Astrocyte (in vitro differentiated cells and primary cell): ENCODE data around the gene SEMA6B. TPM values are rescaled to one million over a fixed set of nuclear protein-coding genes. Genes with fewer than 3 reads are reported as not detected.

Experiments
- DNase-seq: peaks from one replicate; pipeline ENCODE4 v3.0.0-alpha.2; 2010; ENCODE audit warnings: low read depth
- FAIRE-seq: peaks from 2 replicates; lab custom pipeline; 2011; peaks lifted over from hg19 to GRCh38; lab: Jason Lieb, UNC
- H2AFZ ChIP-seq: 2 replicates; pipeline ENCODE4 v1.6.0; 2012; ENCODE audit warnings: low read depth, low read length, inconsistent platforms
- H3K27ac ChIP-seq: 2 replicates; pipeline ENCODE4 v1.5.1; 2011; ENCODE audit warnings: low read depth, low read length, inconsistent platforms
- H3K27me3 ChIP-seq: 2 replicates; pipeline ENCODE4 v1.6.0; 2011; ENCODE audit warnings: low read length, inconsistent platforms; ENCODE audit not compliant: insufficient read depth
- H3K36me3 ChIP-seq: 2 replicates; pipeline ENCODE4 v1.5.1; 2011; ENCODE audit warnings: low read length, inconsistent platforms; ENCODE audit not compliant: insufficient read depth
- H3K4me1 ChIP-seq: 2 replicates; pipeline ENCODE4 v1.5.1; 2011; ENCODE audit warnings: low read length, inconsistent platforms; ENCODE audit not compliant: insufficient read depth
- H3K4me2 ChIP-seq: 2 replicates; pipeline ENCODE4 v1.6.0; 2012; ENCODE audit warnings: low read length, inconsistent platforms
- H3K4me3 ChIP-seq: 2 replicates; pipeline ENCODE4 v1.5.1; 2011; ENCODE audit warnings: low read depth, mild to moderate bottlenecking, low read length, inconsistent platforms; ENCODE audit not compliant: insufficient read depth
- H3K79me2 ChIP-seq: 2 replicates; pipeline ENCODE4 v1.6.0; 2012; ENCODE audit warnings: mild to moderate bottlenecking, low read length, inconsistent platforms; ENCODE audit not compliant: insufficient read depth
- H3K9ac ChIP-seq: 2 replicates; pipeline ENCODE4 v1.6.0; 2012; ENCODE audit warnings: mild to moderate bottlenecking, low read length, inconsistent platforms
- H3K9me3 ChIP-seq: 2 replicates; pipeline ENCODE4 v1.5.1; 2012; ENCODE audit warnings: low read depth, mild to moderate bottlenecking, low read length, inconsistent platforms; ENCODE audit not compliant: insufficient read depth
- H4K20me1 ChIP-seq: 2 replicates; pipeline ENCODE4 v1.6.0; 2012; ENCODE audit warnings: low read length, inconsistent platforms; ENCODE audit not compliant: insufficient read depth
- H3K27ac Mint-ChIP-seq: one replicate; pipeline ENCODE4 v1.8.0; 2021; ENCODE audit warnings: mild to moderate bottlenecking, mixed read lengths; ENCODE audit not compliant: unreplicated experiment
- H3K27me3 Mint-ChIP-seq: one replicate; pipeline ENCODE4 v1.8.0; 2021; ENCODE audit warnings: low read depth, mixed read lengths; ENCODE audit not compliant: unreplicated experiment
- H3K36me3 Mint-ChIP-seq: one replicate; pipeline ENCODE4 v1.8.0; 2021; ENCODE audit warnings: low read depth, mixed read lengths; ENCODE audit not compliant: unreplicated experiment
- H3K4me1 Mint-ChIP-seq: one replicate; pipeline ENCODE4 v1.8.0; 2021; ENCODE audit warnings: low read depth, mixed read lengths; ENCODE audit not compliant: unreplicated experiment
- H3K4me3 Mint-ChIP-seq: one replicate; pipeline ENCODE4 v1.8.0; 2021; ENCODE audit warnings: mild to moderate bottlenecking, moderate library complexity, mixed read lengths; ENCODE audit not compliant: unreplicated experiment
- H3K9me3 Mint-ChIP-seq: one replicate; pipeline ENCODE4 v1.8.0; 2021; ENCODE audit warnings: mild to moderate bottlenecking, mixed read lengths; ENCODE audit not compliant: unreplicated experiment
- CTCF ChIP-seq: IDR thresholded peaks from 2 replicates; pipeline ENCODE4 v1.5.1; 2011; ENCODE audit warnings: low read depth, mild to moderate bottlenecking, inconsistent platforms, low read length, moderate library complexity; ENCODE audit not compliant: insufficient read depth
- EZH2 ChIP-seq: IDR thresholded peaks from 2 replicates; pipeline ENCODE4 v1.6.1; 2012; ENCODE audit warnings: mild to moderate bottlenecking, low read length, inconsistent platforms; ENCODE audit not compliant: insufficient read depth
- total RNA-seq: library from RNA; stranded (reverse); gene quantifications from 2 replicates; pipeline ENCODE4 v1.2.1, GENCODE V29; 2021

The SEMA6B gene
- total RNA-seq, 1 donor from 2014 or later: 14.3 TPM

GRCh38 chr19:4600082-4600481 is 40.6 kb upstream of the SEMA6B start:
- Mint-ChIP-seq H3K36me3 (no peaks in the 10 kb centered on the region), H3K27me3 (peaks cover 41% of the 10 kb centered on the region), H3K9me3 (no peaks in the 10 kb centered on the region), H3K4me1 (no peaks in the 10 kb centered on the region), H3K4me3 (no peak overlapping the region), H3K27ac (no peak overlapping the region)
- no peak for FAIRE-seq
- Histone ChIP-seq H4K20me1 (no peaks in the 10 kb centered on the region), H3K9ac (no peak overlapping the region), H3K79me2 (no peaks in the 10 kb centered on the region), H3K4me1 (no peaks in the 10 kb centered on the region), H2AFZ (no peak overlapping the region), H3K27me3 (peaks cover 18% of the 10 kb centered on the region), H3K9me3 (no peaks in the 10 kb centered on the region), H3K4me2 (no peak overlapping the region), H3K4me3 (no peak overlapping the region), H3K36me3 (no peaks in the 10 kb centered on the region), H3K27ac (no peak overlapping the region)
- TF ChIP-seq CTCF (no peak), EZH2 (no peak)
- DNase-seq: no peak

GRCh38 chr19:4598712-4599111 is 39.2 kb upstream of the SEMA6B start:
- Histone ChIP-seq H3K79me2 (no peaks in the 10 kb centered on the region), H3K4me3 (no peak overlapping the region), H2AFZ (no peak overlapping the region), H4K20me1 (no peaks in the 10 kb centered on the region), H3K9me3 (no peaks in the 10 kb centered on the region), H3K36me3 (no peaks in the 10 kb centered on the region), H3K27me3 (peaks cover 18% of the 10 kb centered on the region), H3K27ac (no peak overlapping the region), H3K4me2 (no peak overlapping the region), H3K9ac (no peak overlapping the region), H3K4me1 (no peaks in the 10 kb centered on the region)
- no peak overlapping the region for H3K4me3 Mint-ChIP-seq
- H3K9me3 Mint-ChIP-seq: no peaks in the 10 kb centered on the region
- H3K36me3 Mint-ChIP-seq: no peaks in the 10 kb centered on the region
- no peak overlapping the region for H3K27ac Mint-ChIP-seq
- DNase-seq (no peak), FAIRE-seq (no peak)
- H3K4me1 Mint-ChIP-seq: no peaks in the 10 kb centered on the region
- peaks cover 38% of the 10 kb centered on the region for H3K27me3 Mint-ChIP-seq
- TF ChIP-seq EZH2: no peak
- no peak for TF ChIP-seq CTCF

GRCh38 chr19:4597975-4598671 is 38.6 kb upstream of the SEMA6B start:
- Mint-ChIP-seq H3K4me3 (peak overlapping the region; percentile 62), H3K36me3 (no peaks in the 10 kb centered on the region), H3K9me3 (no peaks in the 10 kb centered on the region), H3K4me1 (no peaks in the 10 kb centered on the region), H3K27ac (no peak overlapping the region), H3K27me3 (peaks cover 38% of the 10 kb centered on the region)
- peak overlapping the region; percentile 30 for H3K4me2 ChIP-seq
- H3K36me3 ChIP-seq: no peaks in the 10 kb centered on the region
- peaks cover 16% of the 10 kb centered on the region for H3K27me3 ChIP-seq
- H2AFZ ChIP-seq: no peak overlapping the region
- DNase-seq (no peak), FAIRE-seq (no peak)
- no peak overlapping the region for H3K9ac ChIP-seq
- H3K27ac ChIP-seq: no peak overlapping the region
- no peaks in the 10 kb centered on the region for H3K9me3 ChIP-seq
- no peaks in the 10 kb centered on the region for H4K20me1 ChIP-seq
- no peaks in the 10 kb centered on the region for H3K4me1 ChIP-seq
- H3K79me2 ChIP-seq: no peaks in the 10 kb centered on the region
- no peak overlapping the region for H3K4me3 ChIP-seq
- TF ChIP-seq CTCF (no peak), EZH2 (peak; percentile 29)
